GM21528 (cell line): ENCODE results near the gene TRIM26.

Experiments used
- ATAC-seq: cut with Tn5 transposase; IDR thresholded peaks from one replicate; pipeline ENCODE4 v1.9.1; 2021; ENCODE audit warnings: mild to moderate bottlenecking, moderate library complexity; ENCODE audit not compliant: unreplicated experiment, low FRiP score

Gene TRIM26

DNA sequence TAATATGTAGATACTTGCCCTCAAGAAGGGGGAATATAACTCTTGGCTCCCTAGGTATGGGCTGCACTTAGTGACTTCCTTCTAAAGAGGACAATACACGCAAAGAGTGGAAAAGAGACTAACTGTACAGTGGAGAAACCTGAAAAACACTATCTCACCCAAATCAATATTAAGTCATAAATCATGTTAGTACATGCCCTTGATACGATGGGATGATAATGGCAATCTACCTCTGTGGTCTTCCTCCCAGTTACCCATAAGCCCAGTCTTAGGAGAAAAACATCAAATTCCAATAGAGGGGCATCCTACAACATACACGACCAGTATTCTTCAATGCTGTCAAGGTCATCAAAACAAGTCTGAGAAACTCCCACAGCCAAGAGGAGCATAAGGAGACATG, 1.3 kb downstream of the TRIM26 start:
- ATAC-seq, result no peak

DNA sequence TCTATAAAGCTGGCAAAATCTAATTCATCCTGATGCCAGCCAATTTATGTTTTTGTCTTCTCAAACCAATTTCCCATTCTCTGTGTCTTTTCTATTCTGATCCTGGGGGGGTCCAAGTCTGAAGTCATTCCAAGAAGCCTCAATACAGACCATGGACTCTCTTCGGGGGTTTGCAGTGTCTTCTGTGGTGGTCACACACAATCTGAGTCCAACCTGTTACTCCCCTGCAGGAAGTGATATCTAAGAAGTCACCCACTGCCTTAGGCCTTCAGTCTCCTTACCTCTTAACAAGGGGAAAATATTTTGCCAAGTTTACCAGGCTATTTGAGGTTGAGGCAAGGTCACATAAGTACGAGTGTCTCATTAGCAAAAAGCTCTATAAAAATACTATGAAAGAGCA, 1.9 kb downstream of the TRIM26 start:
- ATAC-seq, result no peak

GRCh38 chr6:30207619-30208295, 5.4 kb downstream of the TRIM26 start:
- ATAC-seq, result no peak

GRCh38 chr6:30206799-30207618, 6.2 kb downstream of the TRIM26 start:
- no peak for ATAC-seq

- ATAC-seq, result no peak
These were observed 7.1 kb downstream of the TRIM26 start for GRCh38 chr6:30206152-30206551.

- ATAC-seq, result no peak
These were observed 9.1 kb downstream of the TRIM26 start for GRCh38 chr6:30204116-30204515.

DNA sequence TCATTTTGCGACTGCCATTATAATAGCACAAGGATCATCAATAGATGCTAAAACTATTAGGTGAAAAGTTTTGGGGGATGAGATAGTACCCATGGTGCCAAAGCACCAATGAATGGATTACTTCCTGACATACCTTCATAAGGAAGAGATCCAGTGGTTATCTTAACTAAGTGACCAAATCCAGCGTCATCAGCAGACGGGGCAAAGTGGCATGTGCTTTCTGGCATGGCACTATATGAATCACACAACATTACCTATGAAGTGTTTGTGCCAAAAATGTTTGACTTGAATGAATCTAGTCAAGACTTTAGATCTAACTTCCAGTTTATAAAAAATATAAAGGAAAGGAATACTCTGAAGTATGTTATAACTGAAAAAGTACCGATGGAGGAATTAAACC, 10.8 kb downstream of the TRIM26 start:
- ATAC-seq, result no peak

DNA sequence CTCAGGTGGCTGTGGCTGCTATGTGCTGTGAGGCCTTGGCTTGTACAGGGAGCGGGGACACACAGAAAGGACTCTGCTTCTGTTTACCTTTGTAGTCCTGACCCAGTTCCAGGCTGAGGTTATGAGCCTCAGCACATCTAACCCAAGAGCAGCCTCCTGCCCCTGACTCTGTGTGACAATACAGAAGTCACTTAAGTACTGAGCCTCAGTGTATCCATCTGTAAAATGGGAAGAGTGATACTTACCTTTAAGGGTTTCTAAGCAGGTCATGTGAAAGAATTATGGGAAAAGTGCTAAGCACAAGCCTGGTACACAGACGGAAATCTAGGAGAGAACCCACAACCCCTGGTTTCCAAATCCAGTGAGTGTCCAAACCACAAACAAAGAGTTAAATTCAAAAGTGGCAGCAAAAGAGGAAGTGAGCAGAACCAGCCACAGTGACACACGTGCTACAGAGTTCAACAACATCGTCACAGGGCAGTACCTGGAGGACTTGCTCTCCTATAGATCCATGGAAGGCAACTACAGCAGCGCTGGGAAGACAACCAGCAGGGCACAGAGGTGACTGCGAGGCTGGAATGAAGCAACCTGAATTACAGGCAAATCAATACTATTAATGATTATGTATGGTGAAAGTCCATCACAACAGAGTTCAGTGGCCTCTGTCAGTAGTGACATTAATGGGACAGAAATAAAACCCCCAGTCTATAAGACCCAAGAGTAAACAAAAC, 12.5 kb downstream of the TRIM26 start:
- ATAC-seq, result no peak

GRCh38 chr6:30198166-30199084, 14.8 kb downstream of the TRIM26 start:
- ATAC-seq, result no peak

DNA sequence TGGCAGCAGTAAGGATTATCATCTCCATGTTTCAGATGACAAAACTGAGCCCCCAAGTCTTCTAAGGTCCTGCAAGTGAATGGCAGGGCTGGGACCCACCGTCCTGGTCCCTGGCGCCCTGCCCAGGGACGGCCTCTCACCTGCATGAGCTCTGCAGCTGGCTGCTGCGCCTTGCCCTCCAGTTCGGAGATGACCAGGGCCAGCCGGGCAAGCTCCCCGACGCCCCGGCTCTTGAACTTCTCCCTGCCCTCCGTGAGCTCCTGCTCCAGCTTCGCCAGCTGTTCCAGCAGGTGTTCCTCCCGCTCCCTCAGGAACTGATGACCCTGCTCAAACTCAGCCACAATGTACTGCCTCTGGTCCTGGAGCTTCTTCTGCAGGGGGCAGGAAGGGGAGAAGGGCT, 16.8 kb downstream of the TRIM26 start:
- ATAC-seq, result no peak

GRCh38 chr6:30195951-30196350, 17.3 kb downstream of the TRIM26 start:
- ATAC-seq, result no peak

GRCh38 chr6:30194797-30195690, 18.2 kb downstream of the TRIM26 start:
- no peak for ATAC-seq

DNA sequence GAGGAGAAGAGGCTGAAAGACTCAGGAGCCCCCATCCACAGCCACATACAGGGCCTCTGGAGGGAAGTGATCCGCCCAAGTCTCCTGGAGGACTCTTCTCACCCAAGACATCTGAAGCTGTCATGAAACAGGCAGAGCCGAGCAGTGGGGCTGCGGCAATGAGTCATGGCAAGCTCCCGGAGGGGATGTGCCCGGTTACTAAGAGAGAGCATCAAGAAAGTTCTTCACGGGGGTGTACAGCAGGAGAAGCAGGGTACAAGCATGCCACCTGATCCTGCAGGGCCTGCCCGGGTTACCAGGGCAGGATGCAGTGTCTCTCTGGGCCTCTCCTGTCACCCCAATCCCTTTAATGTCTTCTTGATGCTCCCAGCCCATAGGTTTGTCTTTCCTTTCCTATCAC, 21.1 kb downstream of the TRIM26 start:
- no peak for ATAC-seq

- no peak for ATAC-seq
These were observed 24.7 kb downstream of the TRIM26 start for GRCh38 chr6:30188541-30188940.

GRCh38 chr6:30185846-30186484, 27.2 kb downstream of the TRIM26 start:
- ATAC-seq, result no peak

GRCh38 chr6:30184417-30185031, 28.7 kb downstream of the TRIM26 start:
- ATAC-seq, result no peak

- no peak for ATAC-seq
These were observed 33.1 kb downstream of the TRIM26 start for GRCh38 chr6:30180145-30180544.

- no peak for ATAC-seq
These were observed 34.4 kb downstream of the TRIM26 start for GRCh38 chr6:30178837-30179236.
